Psoas muscle (tissue), 8 donors: ENCODE measurements around the gene STX18. TPM values are rescaled to one million over a fixed set of nuclear protein-coding genes. Genes with fewer than 3 reads are reported as not detected.

Experiments used
- ATAC-seq, 4 donors: fragments of 200-7000 bp; cut with Tn5 transposase; one replicate each; pipeline ENCODE4 v1.9.1; 2020; ENCODE audit warnings: moderate library complexity in 3 of 4, mild to moderate bottlenecking in 2 of 4
- DNase-seq, 2 donors: peaks; one replicate each; pipeline ENCODE4 v3.0.0-alpha.2; 2020
- H3K27ac ChIP-seq: fragments of 200-600 bp; one replicate; pipeline ENCODE4 v1.8.0; 2022
- H3K27me3 ChIP-seq, 3 donors: fragments of 200-600 bp in 1 of 3; one replicate each; pipeline versions ENCODE4 v1.6.1 to v1.8.0; 2013 to 2022; ENCODE audit warnings: low read length in 2 of 3, mild to moderate bottlenecking in 2 of 3, moderate library complexity in 1 of 3; ENCODE audit not compliant: insufficient read depth in 3 of 3
- H3K36me3 ChIP-seq, 2 donors: fragments of 200-600 bp in 1 of 2; one replicate each; pipeline versions ENCODE4 v1.6.1 to v1.8.0; 2013 to 2022; ENCODE audit warnings: low read depth in 1 of 2, mild to moderate bottlenecking in 1 of 2, moderate library complexity in 1 of 2; ENCODE audit not compliant: insufficient read depth in 1 of 2
- H3K4me1 ChIP-seq: fragments of 200-600 bp; one replicate; pipeline ENCODE4 v1.8.0; 2022
- H3K4me3 ChIP-seq: fragments of 200-600 bp; one replicate; pipeline ENCODE4 v1.8.0; 2022; ENCODE audit warnings: mild to moderate bottlenecking
- H3K9me3 ChIP-seq: fragments of 200-600 bp; one replicate; pipeline ENCODE4 v1.8.0; 2022
- WGBS, 3 donors: extraction: QIAGEN DNeasy Blood & Tissue Kit; methylation state at CpG; one replicate each; pipeline versions ENCODE4 v1.1.6 to v1.1.7; 2013; 5-methylcytosine and 5-hydroxymethylcytosine counted together
- intact Hi-C, 2 donors: fragments of 100-400 bp; cut with DNase I; formaldehyde crosslinking; loops; one replicate each; pipeline versions ENCODE4 v1.11.0 to v1.14.2; 2022
- polyA plus RNA-seq, 3 donors: library from polyadenylated mRNA; stranded (reverse); fragments of 200-250 nt; gene quantifications; one replicate each; pipeline ENCODE4 v1.2.3, GENCODE V29; 2013
- total RNA-seq, 4 donors: library from RNA; stranded (reverse); fragmentation: NEBNext Ultra II Directional in 2 of 4; extraction: Animal tissue kit (Norgen Biotek cat#: 25700) in 2 of 4; gene quantifications; one replicate each; pipeline versions ENCODE4 v1.2.1 to v1.2.4, GENCODE V29; 2021 to 2023
- TF ChIP-seq, protein P1 (sequence below): fragments of 200-600 bp; IDR thresholded peaks from one replicate; pipeline ENCODE4 v1.8.0; 2022; ENCODE audit warnings: antibody characterized with exemption
- donor health status: healthy with polysubstance abuse.
- donor health status: DM: no; HTN: no; CAD: no; lungs with moderate emphysema.
- donor health status: Bipolar disorder and iron deficiency.
- donor health status: healthy.
- donor health status: DM: yes; HTN: yes; CAD: no.
- donor health status: DM: no; HTN: no; CAD: no.
- donor health status: DM: no; HTN: no; CAD: no.
- donor health status: DM: yes; HTN: yes; CAD: no.

The STX18 gene
- total and polyA plus RNA-seq, 7 donors = 12.1 to 29.7 (median 21.1) TPM

DNA sequence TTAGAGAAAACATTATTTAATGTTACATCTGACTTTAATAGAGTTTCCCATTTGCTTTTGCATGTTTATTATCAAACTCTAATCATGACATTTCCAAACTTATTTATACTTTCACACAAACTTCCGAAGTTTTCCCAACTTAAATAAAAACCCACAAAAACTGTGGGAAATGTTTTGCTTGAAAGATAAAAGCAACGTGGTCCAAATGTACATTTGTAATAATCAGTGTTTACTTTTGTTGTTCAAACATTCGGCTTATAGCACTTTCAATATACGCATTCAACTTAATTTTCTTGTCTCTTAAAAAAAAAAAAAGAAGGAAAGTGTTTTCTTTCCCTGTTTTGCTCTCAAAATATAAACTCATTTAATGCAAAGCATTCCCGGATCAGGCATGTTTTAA is 51.0 kb downstream of the STX18 start:
- ATAC-seq = no peak
- WGBS, 3 donors = 92 to 93% (median 92%) methylated on average over 5 of the region's 5 CpGs
- no peaks in the 10 kb centered on the region for H3K4me1 ChIP-seq
- TF ChIP-seq, protein P1, sequence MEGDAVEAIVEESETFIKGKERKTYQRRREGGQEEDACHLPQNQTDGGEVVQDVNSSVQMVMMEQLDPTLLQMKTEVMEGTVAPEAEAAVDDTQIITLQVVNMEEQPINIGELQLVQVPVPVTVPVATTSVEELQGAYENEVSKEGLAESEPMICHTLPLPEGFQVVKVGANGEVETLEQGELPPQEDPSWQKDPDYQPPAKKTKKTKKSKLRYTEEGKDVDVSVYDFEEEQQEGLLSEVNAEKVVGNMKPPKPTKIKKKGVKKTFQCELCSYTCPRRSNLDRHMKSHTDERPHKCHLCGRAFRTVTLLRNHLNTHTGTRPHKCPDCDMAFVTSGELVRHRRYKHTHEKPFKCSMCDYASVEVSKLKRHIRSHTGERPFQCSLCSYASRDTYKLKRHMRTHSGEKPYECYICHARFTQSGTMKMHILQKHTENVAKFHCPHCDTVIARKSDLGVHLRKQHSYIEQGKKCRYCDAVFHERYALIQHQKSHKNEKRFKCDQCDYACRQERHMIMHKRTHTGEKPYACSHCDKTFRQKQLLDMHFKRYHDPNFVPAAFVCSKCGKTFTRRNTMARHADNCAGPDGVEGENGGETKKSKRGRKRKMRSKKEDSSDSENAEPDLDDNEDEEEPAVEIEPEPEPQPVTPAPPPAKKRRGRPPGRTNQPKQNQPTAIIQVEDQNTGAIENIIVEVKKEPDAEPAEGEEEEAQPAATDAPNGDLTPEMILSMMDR = no peak
- no peaks in the 10 kb centered on the region for H3K27me3 ChIP-seq
- H3K4me3 ChIP-seq = no peak overlapping the region
- H3K36me3 ChIP-seq = no peaks in the 10 kb centered on the region
- intact Hi-C loops = loop anchor here in 1 of 2 donors (10.0 kb wide), 2 partner anchors 364 to 504 kb away; partner anchors contain the start of gene MSX1
- no peaks in the 10 kb centered on the region for H3K9me3 ChIP-seq
- DNase-seq = no peak
- H3K27ac ChIP-seq = no peak overlapping the region

DNA sequence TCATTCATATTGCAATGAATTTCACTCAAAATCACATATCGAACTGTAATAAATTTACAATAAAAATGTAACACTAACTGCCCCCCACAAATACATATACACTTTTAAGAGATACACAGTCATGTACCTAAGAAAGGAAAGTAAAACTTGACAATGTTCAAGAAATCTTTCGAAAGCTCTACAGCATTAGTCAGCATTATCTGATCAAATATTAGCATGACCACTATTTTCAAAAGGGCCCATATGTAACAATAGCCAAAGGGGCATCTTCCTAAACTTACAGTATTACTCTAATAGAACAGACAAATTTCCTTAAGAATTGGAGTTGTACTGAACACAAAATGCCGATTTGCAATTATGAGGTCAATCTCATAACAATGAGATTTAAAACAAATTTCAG is 51.8 kb downstream of the STX18 start:
- ATAC-seq (no peak), DNase-seq (no peak)
- Histone ChIP-seq H3K4me1 (no peaks in the 10 kb centered on the region), H3K36me3 (no peaks in the 10 kb centered on the region), H3K9me3 (no peaks in the 10 kb centered on the region), H3K4me3 (no peak overlapping the region), H3K27ac (no peak overlapping the region), H3K27me3 (no peaks in the 10 kb centered on the region)
- WGBS, 3 donors = 88 to 94% (median 90%) methylated on average over 3 of the region's 3 CpGs
- intact Hi-C loops = loop anchor here in 1 of 2 donors (10.0 kb wide), 2 partner anchors 365 to 505 kb away; partner anchors contain the start of gene MSX1
- TF ChIP-seq, protein P1 = no peak

DNA sequence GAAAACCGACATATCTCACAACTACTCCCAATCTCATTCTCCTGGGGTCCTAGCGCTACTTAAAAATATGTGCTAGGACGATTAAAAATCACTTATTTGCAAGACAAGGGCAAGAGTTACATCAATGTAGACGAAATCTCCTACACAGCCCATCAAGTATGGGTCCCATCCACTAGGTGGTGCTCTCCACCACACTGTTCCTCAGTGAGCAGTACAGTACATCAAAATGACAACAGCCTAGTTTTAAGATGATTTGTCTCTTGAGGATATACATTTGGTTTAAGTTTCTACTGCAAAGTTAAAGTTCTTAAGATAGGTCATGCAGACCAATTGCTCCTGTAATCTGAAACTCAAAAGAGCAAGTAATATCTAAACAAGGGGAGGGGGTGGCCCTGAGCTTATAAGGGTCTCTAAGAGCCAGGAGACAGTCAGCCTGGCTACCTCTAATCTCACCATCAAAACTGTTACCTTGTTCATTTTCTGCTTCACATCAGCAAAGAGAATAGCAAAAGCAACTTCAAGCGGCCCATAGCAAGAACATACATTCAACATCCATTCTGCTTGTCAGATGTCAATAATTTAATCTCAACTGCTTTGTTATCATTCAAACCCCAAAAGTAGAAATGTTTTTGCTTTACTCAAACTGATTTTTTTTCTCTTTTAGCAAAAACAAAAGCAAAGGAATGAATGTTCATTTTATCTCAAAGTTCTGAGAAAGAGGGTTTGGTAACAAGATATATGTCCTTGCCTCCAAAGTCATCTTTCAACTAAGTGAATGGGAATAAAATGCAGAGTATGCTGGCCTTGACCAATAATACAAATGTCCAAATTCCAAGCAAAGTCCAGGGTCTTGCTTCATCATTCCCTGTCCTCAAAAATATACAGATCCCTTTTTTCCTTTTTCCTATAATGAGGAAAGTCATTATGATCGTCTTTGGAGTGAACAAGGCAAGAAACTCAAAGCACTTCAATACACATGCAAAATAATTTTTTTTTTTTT is 53.1 kb downstream of the STX18 start:
- intact Hi-C loops = loop anchor here (10.0 kb wide), 2 partner anchors 386 to 1326 kb away; no protein-coding TSS in a partner anchor
- Histone ChIP-seq H3K4me1 (no peaks in the 10 kb centered on the region), H3K9me3 (no peaks in the 10 kb centered on the region), H3K27ac (no peak overlapping the region), H3K36me3 (no peaks in the 10 kb centered on the region), H3K27me3 (no peaks in the 10 kb centered on the region), H3K4me3 (no peak overlapping the region)
- TF ChIP-seq, protein P1 = peak; percentile 92
- WGBS, 3 donors = 38 to 45% (median 42%) methylated on average over 6 of the region's 6 CpGs
- ATAC-seq = peak; percentile 82 to 95 (median 92)
- peak; percentile 44 to 61 for DNase-seq

DNA sequence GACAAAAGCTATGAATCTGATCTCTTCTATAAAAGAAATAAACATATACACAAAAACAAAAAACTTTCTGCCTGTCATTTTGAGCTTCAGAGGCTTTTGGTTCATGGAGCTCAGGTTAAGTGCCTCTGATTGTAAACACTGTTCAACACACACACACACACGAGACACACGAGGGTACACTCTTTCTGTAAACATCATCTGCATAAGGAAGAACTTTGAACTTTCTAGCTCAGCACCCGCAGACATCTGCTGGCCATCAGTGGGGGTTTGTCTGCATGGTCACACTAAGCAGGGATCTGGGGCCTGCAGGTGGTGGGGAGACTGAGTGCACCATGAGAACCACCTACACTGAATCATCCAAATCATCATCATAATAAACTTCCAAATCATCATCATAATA is 54.9 kb downstream of the STX18 start:
- Histone ChIP-seq H3K4me1 (no peaks in the 10 kb centered on the region), H3K9me3 (no peaks in the 10 kb centered on the region), H3K4me3 (no peak overlapping the region), H3K36me3 (no peaks in the 10 kb centered on the region), H3K27ac (no peak overlapping the region), H3K27me3 (no peaks in the 10 kb centered on the region)
- no peak for DNase-seq
- TF ChIP-seq, protein P1 = no peak
- intact Hi-C loops = loop anchor here (10.0 kb wide), 2 partner anchors 388 to 1328 kb away; no protein-coding TSS in a partner anchor
- ATAC-seq = no peak
- whole genome bisulfite sequencing, 3 donors = 67 to 88% (median 73%) methylated on average over 3 of the region's 3 CpGs
